SH-SY5Y (cell line): ENCODE measurements around the gene LMF1.

Source experiments
- GATA2 ChIP-seq: IDR thresholded peaks from 2 replicates; pipeline ENCODE4 v1.6.1; 2011; ENCODE audit warnings: mild to moderate bottlenecking, low read depth, low read length
- GATA3 ChIP-seq: IDR thresholded peaks from 2 replicates; pipeline ENCODE4 v1.6.1; 2011; ENCODE audit warnings: low read depth, mild to moderate bottlenecking, low read length, moderate library complexity

Gene LMF1

DNA sequence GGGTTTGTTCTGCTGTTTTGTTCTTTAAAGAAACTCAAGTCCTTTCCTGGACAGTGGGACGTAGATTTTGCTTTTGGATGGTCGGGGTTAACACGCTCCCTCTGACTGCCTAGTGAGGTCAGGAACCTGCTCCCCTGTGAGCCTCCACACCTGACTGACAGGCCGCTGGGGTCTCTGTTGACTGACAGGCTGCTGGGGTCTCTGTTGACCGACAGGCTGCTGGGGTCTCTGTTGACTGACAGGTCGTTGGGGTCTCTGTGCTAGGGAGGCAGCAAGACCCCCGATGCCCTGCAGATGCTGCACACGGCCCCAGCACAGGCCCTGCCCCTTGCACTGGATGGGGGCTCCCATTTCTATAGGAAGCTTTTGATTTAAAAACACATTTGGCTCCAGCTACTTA, 33.5 kb downstream of the LMF1 start:
- TF ChIP-seq GATA2 = no peak
- TF ChIP-seq GATA3 = no peak

DNA sequence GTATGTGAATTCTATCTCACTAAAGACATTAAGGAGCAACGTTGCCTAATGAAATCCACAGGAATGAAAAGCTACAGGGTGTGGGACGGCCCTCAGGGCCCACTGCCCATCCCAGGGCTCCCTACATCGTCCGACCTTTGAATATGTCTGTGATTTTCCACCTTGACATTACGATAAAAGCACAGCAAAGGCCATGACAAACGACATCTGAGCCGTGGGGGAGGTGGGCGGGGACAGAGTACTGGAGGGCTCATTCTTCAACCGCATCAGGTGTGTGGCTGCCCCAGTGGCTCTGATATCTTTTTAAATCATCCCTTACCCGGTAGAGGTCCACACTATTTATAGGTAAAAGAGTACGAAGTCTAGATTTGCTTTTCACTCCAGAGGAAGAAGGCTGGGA, 35.1 kb downstream of the LMF1 start:
- TF ChIP-seq GATA3 (no peak), GATA2 (no peak)

DNA sequence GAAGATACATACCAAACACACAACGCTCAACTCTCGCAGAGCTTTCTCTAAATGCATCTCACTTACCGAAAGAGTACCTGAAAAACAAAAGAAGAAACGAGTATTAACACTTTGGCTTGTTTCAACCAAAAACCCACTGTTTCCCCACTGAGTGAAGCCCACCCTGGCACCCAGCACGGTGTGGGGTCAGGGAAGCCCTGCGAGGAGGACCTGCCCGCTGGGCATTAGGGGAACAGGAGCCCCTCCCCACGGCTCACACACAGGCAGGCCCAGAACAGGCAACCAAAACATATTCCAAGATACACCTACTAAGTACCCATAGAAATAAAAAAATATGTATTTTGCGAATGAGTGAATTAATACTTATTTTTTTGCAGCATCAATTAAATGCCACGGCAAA, 36.6 kb downstream of the LMF1 start:
- no peak for TF ChIP-seq GATA3
- TF ChIP-seq GATA2 = no peak

DNA sequence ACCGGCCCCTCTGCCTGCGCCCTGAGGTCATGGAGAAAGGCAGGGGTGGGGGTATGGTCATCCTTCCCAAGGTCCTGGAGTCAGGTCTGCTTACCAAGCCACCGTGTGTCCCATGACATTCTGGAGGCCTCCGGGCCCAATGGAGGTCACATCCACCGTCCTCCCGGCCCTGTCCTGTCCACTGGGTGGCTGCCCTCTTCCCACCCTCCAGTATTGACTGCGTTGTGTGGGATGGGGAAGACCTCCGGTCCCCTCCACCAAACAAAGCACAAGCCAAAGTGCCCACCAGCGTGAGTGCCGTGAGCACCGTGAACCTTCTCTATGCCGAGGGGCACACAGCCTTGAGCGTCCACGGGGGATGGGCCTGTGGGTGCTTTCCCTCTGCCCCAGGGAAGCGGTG, 37.2 kb downstream of the LMF1 start:
- TF ChIP-seq GATA2 (no peak), GATA3 (no peak)

DNA sequence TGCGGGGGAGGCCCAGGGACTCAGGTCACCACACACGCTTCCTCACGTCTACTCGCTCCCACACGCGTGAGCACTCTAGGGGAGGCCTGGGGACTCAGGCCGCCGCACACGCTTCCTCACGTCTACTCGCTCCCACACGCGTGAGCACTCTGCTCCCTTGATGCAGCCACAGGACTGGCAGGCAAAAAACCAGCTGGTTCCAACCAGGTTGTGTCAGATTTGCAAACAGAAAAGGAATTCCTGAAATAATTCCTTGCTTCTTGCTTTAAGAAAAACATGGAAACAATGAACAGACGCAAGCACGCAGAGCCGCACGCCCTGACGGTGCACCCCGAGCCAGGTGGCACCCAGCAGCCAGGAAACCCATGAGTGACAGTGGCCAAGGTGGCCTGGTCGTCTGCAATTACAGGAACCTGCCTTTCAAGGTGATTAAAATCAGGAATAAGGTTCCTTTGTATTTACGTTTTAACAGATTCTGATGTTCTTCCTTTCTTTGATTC, 37.9 kb downstream of the LMF1 start:
- TF ChIP-seq GATA2 (no peak), GATA3 (no peak)

DNA sequence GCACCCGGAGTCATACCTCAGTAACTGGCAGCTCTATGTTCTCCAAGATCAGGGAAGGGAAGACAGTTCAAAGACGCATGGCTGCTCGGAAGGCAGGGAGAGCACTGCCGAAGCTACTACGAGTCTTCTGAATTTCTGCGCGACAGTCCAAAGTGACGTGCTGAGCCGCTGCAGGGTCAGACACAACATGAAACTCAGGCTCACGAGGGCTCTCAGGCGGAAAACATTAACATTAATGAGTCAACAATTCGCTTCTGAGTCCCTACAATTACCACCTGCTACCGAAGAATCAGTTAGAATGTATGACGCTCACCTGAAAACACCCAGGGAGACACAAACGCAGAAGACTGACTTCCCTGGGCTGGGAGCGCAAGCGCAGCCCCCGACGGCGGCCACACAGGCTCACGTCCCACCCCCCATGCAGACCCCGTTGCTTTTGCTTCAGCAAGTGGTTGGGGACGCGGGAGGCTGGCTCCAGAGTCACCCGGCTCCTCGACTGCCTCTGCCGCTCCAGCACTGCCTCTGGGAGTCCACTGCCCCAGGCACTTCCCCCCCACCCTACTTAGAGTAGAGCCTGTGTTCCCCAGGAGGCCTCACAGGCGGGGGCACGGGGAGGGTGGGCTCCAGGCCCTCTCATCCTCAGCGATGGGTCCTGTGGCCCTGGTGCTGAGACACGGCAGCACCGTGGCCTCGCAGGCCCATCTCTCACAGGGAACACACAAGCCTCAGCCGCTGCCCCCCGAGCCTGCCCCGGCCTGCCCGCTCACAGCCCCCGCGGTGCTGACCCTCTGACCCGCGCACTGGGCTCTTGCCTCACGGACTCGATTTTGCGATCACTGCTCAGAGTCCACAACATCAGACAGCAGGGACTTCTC, 38.9 kb downstream of the LMF1 start:
- no peak for TF ChIP-seq GATA3

DNA sequence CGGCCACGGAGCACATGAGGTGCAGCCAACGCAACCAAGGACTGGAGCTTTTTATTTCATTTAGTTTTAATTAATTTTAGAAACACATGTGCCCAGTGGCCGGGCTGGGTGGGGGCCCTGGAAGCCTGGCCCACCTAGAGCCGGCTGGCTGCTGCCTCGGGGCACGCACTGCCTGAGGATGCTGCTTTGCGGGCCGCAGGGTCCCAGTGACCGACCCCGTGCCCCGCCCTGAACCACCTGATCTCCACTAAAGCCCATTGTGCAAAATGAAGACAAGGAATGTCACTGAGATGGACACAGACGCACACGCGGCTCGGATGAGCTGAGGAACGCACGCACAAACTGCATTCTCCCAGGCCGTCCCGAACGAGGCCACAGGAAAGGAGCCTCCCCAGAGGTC, 39.6 kb downstream of the LMF1 start:
- no peak for TF ChIP-seq GATA3
- TF ChIP-seq GATA2 = no peak

DNA sequence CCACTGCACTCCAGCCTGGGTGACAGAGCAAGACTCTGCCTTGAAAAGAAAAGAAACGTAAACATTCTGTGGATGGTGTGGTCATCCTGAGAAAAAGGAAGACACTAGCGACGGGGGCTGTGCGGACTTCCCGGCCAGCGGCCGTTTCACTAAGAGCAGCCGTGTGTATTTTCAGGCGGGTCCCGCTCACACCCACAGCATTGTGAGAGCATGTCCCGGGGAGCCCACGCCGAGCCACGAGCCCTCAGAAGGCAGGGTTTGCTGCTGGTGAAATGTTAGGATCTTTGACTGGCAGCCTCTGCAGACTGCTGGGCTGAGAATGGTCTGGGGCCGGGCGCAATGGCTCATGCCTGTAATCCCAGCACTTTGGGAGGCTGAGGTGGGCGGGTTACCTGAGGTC, 40.3 kb downstream of the LMF1 start:
- TF ChIP-seq GATA3 (no peak), GATA2 (no peak)

DNA sequence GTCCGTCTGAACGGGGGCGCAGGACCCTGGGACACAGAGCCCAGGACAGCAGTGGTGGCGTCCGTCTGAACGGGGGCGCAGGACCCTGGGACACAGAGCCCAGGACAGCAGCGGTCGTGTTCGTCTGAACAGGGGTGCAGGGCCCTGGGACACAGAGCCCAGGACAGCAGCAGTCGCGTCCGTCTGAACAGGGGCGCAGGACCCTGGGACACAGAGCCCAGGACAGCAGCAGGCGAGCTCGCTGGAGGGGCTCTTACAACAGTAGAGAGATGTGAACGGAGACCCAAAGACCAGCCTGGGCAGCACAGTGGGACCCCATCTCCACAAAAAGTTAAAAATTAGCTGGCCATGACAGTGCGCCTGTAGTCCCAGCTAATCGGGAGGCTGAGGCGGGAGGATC, 40.7 kb downstream of the LMF1 start:
- TF ChIP-seq GATA3 = no peak
- no peak for TF ChIP-seq GATA2

DNA sequence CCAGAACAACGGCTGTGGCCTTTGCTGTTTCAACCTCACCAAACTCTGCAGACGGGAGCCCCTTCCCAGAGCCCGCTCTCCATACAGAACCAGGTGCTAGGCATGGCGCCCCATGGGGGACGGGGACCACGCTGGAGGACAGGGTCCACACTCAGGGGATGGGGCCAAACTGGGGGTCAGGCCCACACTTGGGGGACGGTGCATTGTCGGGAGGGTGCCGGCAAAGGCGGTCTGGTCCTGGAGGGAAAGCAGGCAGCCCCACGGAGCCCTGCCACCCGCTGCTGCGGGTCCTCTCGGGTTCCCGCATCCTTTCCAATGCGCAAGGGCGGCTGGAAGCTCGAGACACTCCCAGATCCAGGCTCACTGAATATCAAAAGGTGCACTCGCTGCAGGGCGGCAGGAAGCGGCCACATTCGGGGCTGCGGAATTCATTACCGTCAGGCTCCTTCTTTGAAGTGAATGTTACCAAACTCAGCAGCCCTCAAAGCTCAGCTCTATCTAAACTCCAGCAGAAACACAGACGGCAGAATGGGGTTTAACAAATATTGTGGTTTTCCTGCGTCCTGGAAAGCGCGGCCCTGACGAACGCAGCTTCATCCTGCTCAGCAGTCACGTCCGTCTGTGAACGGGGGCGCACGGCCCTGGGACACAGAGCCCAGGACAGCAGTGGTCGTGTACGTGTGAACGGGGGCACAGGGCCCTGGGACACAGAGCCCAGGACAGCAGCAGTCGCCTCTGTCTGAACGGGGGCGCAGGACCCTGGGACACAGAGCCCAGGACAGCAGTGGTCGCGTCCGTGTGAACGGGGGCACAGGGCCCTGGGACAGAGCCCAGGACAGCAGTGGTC, 41.3 kb downstream of the LMF1 start:
- TF ChIP-seq GATA3 = no peak
- TF ChIP-seq GATA2 = no peak

DNA sequence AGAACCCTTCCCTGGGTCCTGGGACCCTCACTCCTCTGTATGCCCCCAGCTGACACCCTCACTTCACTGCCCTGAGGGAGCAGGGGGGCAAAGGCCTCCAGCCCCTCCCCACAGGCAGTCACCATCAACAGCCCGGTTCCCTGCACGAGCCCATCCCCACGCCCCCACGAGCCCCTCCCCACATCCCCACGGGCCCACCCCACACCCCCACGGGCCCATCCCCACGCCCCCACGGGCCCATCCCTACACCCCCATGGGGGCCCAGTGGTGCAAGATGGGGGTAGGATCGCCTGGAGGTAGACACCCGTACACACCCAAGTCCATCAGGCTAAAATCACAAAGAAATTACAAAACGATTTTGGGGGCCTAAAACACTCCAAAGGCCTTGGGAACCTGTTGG, 42.3 kb downstream of the LMF1 start:
- TF ChIP-seq GATA2 (no peak), GATA3 (no peak)

DNA sequence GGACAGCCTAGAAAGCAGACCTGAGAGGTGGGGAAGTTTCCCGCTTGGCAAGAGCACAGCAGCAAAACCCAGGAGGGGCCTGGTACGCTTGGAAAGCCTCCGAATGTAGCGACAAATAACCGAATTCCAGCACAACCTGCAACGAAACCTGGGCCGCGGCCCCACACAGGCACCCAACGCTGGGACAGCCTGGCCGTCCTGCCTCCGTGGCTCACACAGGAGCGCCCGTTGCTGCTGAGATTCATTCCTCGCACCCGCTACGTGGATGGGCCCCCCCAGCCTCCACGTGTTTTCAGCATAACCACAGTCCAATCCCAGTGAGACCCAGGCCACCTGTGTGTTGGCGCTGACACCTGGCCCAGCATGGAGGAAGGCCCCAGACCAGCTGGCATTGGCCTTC, 42.9 kb downstream of the LMF1 start:
- TF ChIP-seq GATA2 (no peak), GATA3 (no peak)

DNA sequence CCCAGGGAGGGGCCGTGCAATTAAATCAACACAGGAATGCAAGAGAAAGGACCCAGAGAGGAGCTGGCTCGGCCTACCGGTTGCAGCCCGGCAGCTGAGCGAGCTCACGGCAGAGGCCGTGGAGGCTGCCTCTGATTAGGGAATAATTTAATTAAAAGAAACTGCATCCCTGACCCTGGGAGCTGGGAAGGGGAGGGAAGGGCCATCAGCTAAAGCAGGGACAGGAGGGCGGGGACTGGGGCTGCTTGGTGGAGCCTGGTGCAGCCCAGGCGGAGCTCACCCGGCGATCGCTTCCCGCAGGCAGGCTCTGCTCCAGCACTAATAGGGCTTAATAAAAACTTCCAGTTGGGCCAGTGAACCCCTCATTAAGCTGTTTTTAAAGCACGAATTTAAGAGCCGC, 43.4 kb downstream of the LMF1 start:
- TF ChIP-seq GATA3 (no peak), GATA2 (no peak)

DNA sequence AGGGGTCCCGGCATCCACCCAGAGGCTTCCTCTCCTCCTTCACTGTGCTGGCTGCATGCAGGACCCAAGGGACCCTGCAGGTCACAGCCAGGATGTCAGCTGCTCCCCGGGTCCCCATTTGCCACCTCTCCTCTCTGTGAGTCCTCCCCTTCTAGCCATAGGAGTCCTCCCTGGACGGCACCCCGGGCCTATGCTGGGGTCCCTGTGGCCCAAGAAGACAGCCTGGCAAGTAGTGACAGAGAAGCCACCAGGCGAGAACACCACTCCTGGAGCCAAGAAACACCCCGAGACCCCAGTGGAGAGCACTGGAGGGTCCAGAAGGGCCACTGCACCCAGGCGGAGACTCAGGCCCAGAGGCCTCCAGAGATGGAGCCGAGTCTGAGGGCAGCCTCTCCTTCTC, 44.1 kb downstream of the LMF1 start:
- TF ChIP-seq GATA3 (no peak), GATA2 (no peak)

DNA sequence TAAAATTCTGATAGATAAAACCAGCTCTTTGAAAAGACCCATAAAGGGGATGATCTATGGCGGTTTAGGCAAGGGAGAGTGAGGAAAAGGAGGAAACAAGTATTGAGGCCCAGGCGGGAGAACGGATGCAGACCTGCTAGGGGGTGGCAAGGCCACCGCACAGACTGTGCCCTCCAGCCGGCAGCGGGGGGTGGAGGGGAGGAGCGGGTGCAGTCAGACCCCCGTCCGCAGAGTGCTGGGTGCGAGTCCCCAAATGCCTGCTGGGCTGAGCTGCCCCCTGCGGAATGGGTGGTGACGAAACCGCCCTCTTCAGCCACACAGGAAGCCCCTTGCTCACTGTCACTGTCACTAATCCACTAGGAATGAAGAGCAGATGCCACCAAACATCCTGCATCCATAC, 46.0 kb downstream of the LMF1 start:
- TF ChIP-seq GATA3 (no peak), GATA2 (no peak)
